ENCODE measurements around the gene PDK2. TPM values are rescaled to one million over a fixed set of nuclear protein-coding genes. Genes with fewer than 3 reads are reported as not detected.

The PDK2 gene
- total and polyA plus RNA-seq, 9 of the 15 experiments (the other 6 are each of a cell fraction or from before 2014, with no cell fraction given), result 0.03 to 2.5 (median 1.4) TPM

GRCh38 chr17:50087246-50087911 lies 7.8 kb upstream of the PDK2 start (continued):
- TF ChIP-seq ZNF740 (CRISPR knock-in tag; IDR thresholded peaks at IDR 0.05), result no peak
- TF ChIP-seq ZNF740 (tag; IDR thresholded peaks at IDR 0.05), result no peak
- no peak for TF ChIP-seq PHB (CRISPR knock-in tag; IDR thresholded peaks at IDR 0.05)
- TF ChIP-seq GATAD2A (IDR thresholded peaks at IDR 0.05), result no peak
- TF ChIP-seq HNRNPUL1 (IDR thresholded peaks at IDR 0.05; ENCODE audit: low read length), result no peak
- TF ChIP-seq L3MBTL2 (IDR thresholded peaks at IDR 0.05), result no peak
- TF ChIP-seq CHD4 (IDR thresholded peaks at IDR 0.05; ENCODE audit: insufficient read depth, insufficient replicate concordance, low read depth, low read length, poor library complexity, severe bottlenecking), result no peak
- TF ChIP-seq MLLT1 (IDR thresholded peaks at IDR 0.05), result no peak
- no peak for TF ChIP-seq SAP30 (IDR thresholded peaks at IDR 0.05; ENCODE audit: borderline replicate concordance, insufficient read depth, low read depth, low read length, poor library complexity, severe bottlenecking)
- no peak for TF ChIP-seq MIER1 (IDR thresholded peaks at IDR 0.05; ENCODE audit: low read depth)
- TF ChIP-seq REST (IDR thresholded peaks at IDR 0.05; ENCODE audit: borderline replicate concordance), result peak; percentile 70
- no peak for TF ChIP-seq REST (CRISPR knock-in tag; IDR thresholded peaks at IDR 0.05; ENCODE audit: low read depth)
- no peak for TF ChIP-seq MYC (IDR thresholded peaks at IDR 0.05; ENCODE audit: low read depth, low read length)
- no peak for TF ChIP-seq MYC (CRISPR knock-in tag; IDR thresholded peaks at IDR 0.05; ENCODE audit: borderline replicate concordance, low read depth)
- TF ChIP-seq TCF7L2 (IDR thresholded peaks at IDR 0.05; ENCODE audit: low read depth, low read length), result no peak
- no peak for TF ChIP-seq ZNF282 (CRISPR knock-in tag; IDR thresholded peaks at IDR 0.05)
- TF ChIP-seq NRF1 (conservative IDR thresholded peaks at IDR 0.05 in 1 of 2, IDR thresholded peaks at IDR 0.05 in 1 of 2), result no peak
- TF ChIP-seq ZFX (CRISPR knock-in tag; IDR thresholded peaks at IDR 0.05), result no peak
- TF ChIP-seq PML (IDR thresholded peaks at IDR 0.05; ENCODE audit: low read length), result no peak

Data from K562 (cell line).